AG09319 (cell line): ENCODE data around the gene ROBO1.

Experiments used
- DNase-seq: peaks from one replicate; pipeline ENCODE4 v3.0.0-alpha.2; 2010; ENCODE audit warnings: low read depth; ENCODE audit errors: extremely low read depth
- TF ChIP-seq, protein P1 (sequence below): IDR thresholded peaks from 2 replicates; pipeline ENCODE4 v1.5.1; 2011; ENCODE audit warnings: low read depth, mild to moderate bottlenecking, inconsistent platforms, low read length, moderate library complexity

The ROBO1 gene

DNA sequence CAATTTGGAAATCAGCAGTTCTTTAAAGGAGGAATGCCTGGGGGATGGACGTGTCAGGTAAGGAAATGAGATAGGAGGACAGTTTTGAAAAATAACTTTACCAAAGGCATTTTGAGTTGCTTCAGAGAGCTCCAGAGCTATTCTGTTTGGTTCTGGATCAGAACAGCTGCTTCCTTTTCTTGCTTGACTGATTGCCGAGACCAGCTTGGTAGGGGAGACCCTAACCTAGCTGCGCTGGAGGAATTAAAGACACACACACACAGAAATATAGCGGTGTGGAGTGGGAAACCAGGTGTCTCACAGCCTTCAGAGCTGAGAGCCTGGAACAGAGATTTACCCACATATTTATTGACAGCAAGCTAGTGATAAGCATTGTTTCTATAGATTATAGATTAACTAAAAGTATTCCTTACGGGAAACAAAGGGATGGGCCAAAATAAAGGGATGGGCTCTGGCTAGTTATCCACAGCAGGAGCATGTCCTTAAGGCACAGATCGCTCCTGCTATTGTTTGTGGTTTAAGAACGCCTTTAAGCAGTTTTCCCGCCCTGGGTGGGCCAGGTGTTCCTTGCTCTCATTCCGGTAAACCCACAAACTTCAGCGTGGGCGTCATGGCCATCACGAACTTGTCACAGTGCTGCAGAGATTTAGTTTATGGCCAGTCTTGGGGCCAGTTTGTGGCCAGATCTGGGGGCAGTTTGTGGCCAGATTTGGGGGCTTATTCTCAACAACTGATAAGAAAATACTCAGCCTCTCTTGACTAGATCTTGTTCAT lies 556.0 kb downstream of the ROBO1 start:
- TF ChIP-seq, protein P1, sequence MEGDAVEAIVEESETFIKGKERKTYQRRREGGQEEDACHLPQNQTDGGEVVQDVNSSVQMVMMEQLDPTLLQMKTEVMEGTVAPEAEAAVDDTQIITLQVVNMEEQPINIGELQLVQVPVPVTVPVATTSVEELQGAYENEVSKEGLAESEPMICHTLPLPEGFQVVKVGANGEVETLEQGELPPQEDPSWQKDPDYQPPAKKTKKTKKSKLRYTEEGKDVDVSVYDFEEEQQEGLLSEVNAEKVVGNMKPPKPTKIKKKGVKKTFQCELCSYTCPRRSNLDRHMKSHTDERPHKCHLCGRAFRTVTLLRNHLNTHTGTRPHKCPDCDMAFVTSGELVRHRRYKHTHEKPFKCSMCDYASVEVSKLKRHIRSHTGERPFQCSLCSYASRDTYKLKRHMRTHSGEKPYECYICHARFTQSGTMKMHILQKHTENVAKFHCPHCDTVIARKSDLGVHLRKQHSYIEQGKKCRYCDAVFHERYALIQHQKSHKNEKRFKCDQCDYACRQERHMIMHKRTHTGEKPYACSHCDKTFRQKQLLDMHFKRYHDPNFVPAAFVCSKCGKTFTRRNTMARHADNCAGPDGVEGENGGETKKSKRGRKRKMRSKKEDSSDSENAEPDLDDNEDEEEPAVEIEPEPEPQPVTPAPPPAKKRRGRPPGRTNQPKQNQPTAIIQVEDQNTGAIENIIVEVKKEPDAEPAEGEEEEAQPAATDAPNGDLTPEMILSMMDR = no peak
- DNase-seq = no peak

DNA sequence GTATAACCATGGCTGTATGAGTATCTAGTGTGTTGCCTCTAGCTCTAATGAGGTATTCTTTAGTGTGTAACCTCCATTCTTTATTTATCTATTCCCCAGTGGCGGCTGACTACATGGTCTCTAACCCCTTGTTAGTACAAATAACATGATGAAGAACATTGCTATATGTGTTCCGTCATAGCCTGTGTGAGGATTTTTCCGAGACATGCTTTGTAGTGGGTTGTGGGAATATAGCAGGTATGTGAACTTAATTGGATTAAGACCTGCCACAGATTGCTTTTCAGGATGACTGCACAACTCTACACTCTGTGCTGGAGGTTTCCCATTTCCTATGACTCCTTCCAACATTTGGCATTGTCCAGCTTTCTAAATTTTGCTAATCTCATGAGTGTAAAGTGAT lies 563.4 kb downstream of the ROBO1 start:
- DNase-seq = no peak
- TF ChIP-seq, protein P1 = no peak

DNA sequence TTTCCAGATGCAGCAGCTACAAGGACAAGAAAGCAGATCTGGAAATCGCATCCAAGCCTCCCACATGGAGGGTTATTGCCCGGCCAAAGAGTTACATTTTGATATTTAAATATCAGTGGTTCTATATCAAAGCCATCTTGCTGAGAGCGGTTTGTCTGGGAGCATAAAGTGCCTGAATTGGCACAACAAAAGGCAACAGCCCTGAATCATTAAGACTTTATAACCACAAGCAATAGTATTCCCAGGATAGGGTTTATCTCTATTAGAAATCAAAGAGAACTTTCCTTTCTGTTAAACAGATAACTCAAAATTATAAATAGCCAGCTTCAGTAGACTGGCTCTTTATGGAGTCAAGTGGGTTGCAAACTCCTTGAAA lies 564.7 kb downstream of the ROBO1 start:
- TF ChIP-seq, protein P1 = no peak
- no peak for DNase-seq

DNA sequence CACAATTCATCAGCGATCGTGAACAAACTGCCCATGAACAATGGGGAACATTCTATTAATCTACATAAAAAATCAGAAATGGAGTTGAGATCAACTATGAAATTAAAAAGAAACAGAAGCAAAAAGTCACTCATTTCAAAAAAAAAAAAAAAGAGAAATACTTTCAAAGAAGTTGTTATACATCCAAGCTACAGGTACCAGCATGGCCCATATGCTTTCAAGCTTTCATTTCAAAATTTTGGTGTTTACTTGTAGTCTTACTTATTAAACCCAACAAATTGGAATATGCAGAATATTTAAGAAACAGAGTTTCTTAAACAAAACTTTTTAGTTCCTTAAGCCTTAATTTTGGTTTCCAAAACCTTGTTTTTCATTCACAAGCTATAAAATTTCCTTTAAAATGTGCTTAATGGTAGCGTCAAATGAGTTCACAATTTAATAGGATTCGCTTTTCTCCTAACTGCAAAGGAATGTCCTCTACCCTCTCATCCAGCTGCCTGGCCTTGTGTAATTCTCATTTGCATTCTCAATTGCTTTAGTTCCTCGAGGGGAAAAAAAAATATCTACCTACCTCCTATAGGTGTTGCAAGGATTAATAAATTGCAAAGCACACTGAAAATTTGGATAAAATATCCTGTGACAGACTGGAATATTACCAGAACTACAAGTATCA lies 565.2 kb downstream of the ROBO1 start:
- no peak for DNase-seq
- TF ChIP-seq, protein P1 = no peak

DNA sequence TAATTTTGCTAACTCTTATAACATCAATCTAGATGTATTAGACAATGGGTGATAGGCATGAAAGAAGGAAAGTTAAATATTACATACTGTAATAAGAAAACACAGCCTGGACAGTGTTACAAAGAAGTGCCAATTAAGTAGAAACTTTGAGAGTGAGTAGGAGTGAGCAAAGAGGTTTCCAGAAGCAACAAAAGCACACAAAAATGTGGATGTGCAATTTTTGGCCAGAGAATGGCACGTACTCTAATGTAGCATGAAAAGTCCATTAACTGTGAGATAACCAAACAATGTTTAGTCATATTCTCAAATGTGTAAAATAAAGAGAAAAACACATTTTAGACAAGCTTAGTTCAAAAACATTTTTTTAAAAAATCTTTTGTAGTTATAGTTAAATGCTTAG lies 567.3 kb downstream of the ROBO1 start:
- TF ChIP-seq, protein P1 = no peak

DNA sequence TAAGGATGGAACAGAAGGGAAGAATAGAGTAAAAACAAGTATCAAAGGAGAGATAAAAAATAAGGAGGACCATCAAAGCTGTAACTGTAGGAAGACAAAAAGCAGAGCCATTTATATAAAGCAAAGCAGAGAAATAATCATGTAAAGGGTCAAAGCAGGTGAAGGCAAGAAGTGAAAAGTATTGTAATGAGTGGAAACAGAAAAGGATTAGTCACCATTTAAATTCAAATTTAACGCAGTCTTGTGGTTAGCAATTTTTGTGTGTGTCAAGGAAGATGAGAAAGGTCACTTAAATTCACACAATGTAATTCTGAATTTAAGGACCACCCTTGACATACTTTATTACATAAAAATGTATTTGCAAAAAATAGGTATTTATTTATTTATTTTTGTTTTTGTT lies 567.8 kb downstream of the ROBO1 start:
- TF ChIP-seq, protein P1 = no peak
- DNase-seq = no peak

More for the DNA sequence above, 567.3 kb downstream of the ROBO1 start:
- DNase-seq = no peak

DNA sequence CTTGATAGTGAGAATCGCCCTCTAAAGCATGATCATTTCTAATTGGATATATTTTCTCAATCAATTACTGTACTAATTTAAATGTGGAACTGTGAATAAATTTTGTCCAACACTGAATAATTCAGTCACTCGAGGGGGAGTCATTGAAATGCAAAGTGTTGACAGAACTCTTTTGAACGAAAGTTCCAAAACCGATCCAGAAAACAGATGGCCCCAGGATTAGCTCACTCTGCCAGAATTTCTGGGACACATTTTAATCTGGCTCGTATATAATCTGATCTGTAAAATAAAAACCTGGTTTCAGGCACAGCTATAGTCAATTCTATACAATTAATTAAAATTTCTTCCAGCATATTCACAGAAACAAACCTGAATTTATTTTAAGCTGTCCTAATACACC lies 580.4 kb downstream of the ROBO1 start:
- no peak for DNase-seq
- TF ChIP-seq, protein P1 = no peak
